Measurements from ENCODE around the gene SSTR3. TPM values are rescaled to one million over a fixed set of nuclear protein-coding genes. Genes with fewer than 3 reads are reported as not detected.

The SSTR3 gene
- total and polyA plus RNA-seq, 3 donors from 2014 or later: 26.8 to 54.4 (median 40.1) TPM

- WGBS, 2 donors: 80% methylated on average over 19 to 20 of the region's 20 CpGs
- TF ChIP-seq POLR2A (IDR thresholded peaks at IDR 0.05) (no peak), CTCF (IDR thresholded peaks at IDR 0.05) (no peak)
- no peak overlapping the region for H3K4me3 ChIP-seq
- H3K27me3 ChIP-seq: no peaks in the 10 kb centered on the region
- no peaks in the 10 kb centered on the region for H3K36me3 ChIP-seq (ENCODE audit: low read depth, missing control alignments)
- H3K4me1 ChIP-seq: peaks cover 19% of the 10 kb centered on the region
- DNase-seq: no peak
- intact Hi-C loops (cut with DNase I; ENCODE audit: low total_unique reads): no loop called here
- no peak overlapping the region for H3K27ac ChIP-seq
- H3K9me3 ChIP-seq: no peaks in the 10 kb centered on the region
These were observed 16.1 kb upstream of the SSTR3 start for GRCh38 chr22:37228106-37229011.

- Histone ChIP-seq H3K9me3 (no peaks in the 10 kb centered on the region), H3K27me3 (no peaks in the 10 kb centered on the region), H3K36me3 (ENCODE audit: low read depth, missing control alignments) (no peaks in the 10 kb centered on the region), H3K4me3 (no peak overlapping the region), H3K4me1 (peaks cover 19% of the 10 kb centered on the region), H3K27ac (no peak overlapping the region)
- intact Hi-C loops (cut with DNase I; ENCODE audit: low total_unique reads): no loop called here
- TF ChIP-seq POLR2A (IDR thresholded peaks at IDR 0.05) (no peak), CTCF (IDR thresholded peaks at IDR 0.05) (no peak)
- 84% methylated on average over 14 of the region's 14 CpGs; no CpG with 5 or more reads in 1 of the 2 donors for WGBS, 2 donors
- DNase-seq: no peak
These were observed 14.2 kb upstream of the SSTR3 start for GRCh38 chr22:37226514-37226913.

GRCh38 chr22:37226087-37226486, 13.8 kb upstream of the SSTR3 start:
- TF ChIP-seq POLR2A (IDR thresholded peaks at IDR 0.05): no peak
- TF ChIP-seq CTCF (IDR thresholded peaks at IDR 0.05): no peak
- Histone ChIP-seq H3K27me3 (no peaks in the 10 kb centered on the region), H3K9me3 (no peaks in the 10 kb centered on the region), H3K36me3 (ENCODE audit: low read depth, missing control alignments) (no peaks in the 10 kb centered on the region), H3K27ac (no peak overlapping the region), H3K4me1 (peaks cover 15% of the 10 kb centered on the region), H3K4me3 (no peak overlapping the region)
- DNase-seq: no peak
- 50 to 84% methylated on average over 2 to 4 of the region's 4 CpGs for WGBS, 2 donors
- intact Hi-C loops (cut with DNase I; ENCODE audit: low total_unique reads): no loop called here

GRCh38 chr22:37225481-37225880, 13.2 kb upstream of the SSTR3 start:
- WGBS, 2 donors: 70 to 74% methylated on average over 3 to 8 of the region's 8 CpGs
- no peaks in the 10 kb centered on the region for H3K27me3 ChIP-seq
- TF ChIP-seq CTCF (IDR thresholded peaks at IDR 0.05): no peak
- TF ChIP-seq POLR2A (IDR thresholded peaks at IDR 0.05): no peak
- no peak overlapping the region for H3K4me3 ChIP-seq
- H3K27ac ChIP-seq: no peak overlapping the region
- no peak for DNase-seq
- intact Hi-C loops (cut with DNase I; ENCODE audit: low total_unique reads): no loop called here
- H3K9me3 ChIP-seq: no peaks in the 10 kb centered on the region
- H3K4me1 ChIP-seq: peaks cover 14% of the 10 kb centered on the region
- no peaks in the 10 kb centered on the region for H3K36me3 ChIP-seq (ENCODE audit: low read depth, missing control alignments)

Measured in testis (tissue), 3 donors.